ENCODE results near the gene SLC9A2. TPM values are rescaled to one million over a fixed set of nuclear protein-coding genes. Genes with fewer than 3 reads are reported as not detected.

Gene SLC9A2
- total and polyA plus RNA-seq, 4 experiments from 2014 or later: not detected

GRCh38 chr2:102663381-102663780 lies 44.0 kb downstream of the SLC9A2 start:
- intact Hi-C loops (cut with micrococcal nuclease): no loop called here
- Mint-ChIP-seq H3K36me3 (no peaks in the 10 kb centered on the region), H3K27ac (no peak overlapping the region), H3K9me3 (no peaks in the 10 kb centered on the region), H3K4me1 (peaks cover 0 to 12% (median 8%) of the 10 kb centered on the region in 4 donors), H3K4me3 (no peak overlapping the region), H3K27me3 (peaks cover 5 to 6% of the 10 kb centered on the region in 2 donors)
- ChIA-PET CTCF (ENCODE audit: partially characterized antibody) (no interaction called here), POLR2A (ENCODE audit: partially characterized antibody) (no interaction called here)
- Histone ChIP-seq H3K9me3 (ENCODE audit: control insufficient read depth in 1 of 2, low read length in 2 of 2) (no peaks in the 10 kb centered on the region), H3K27me3 (ENCODE audit: insufficient read depth, low read length) (no peaks in the 10 kb centered on the region), H3K27ac (ENCODE audit: low read depth, low read length) (no peak overlapping the region), H3K4me1 (ENCODE audit: insufficient read depth, low read length) (no peaks in the 10 kb centered on the region), H3K4me3 (ENCODE audit: low read length in 2 of 2) (no peak overlapping the region), H3K36me3 (ENCODE audit: insufficient read depth, low read length) (no peaks in the 10 kb centered on the region)
- no peak for DNase-seq

- no peak overlapping the region for H3K4me3 Mint-ChIP-seq
- H3K4me1 Mint-ChIP-seq: peaks cover 0 to 12% (median 8%) of the 10 kb centered on the region in 4 donors
- H3K36me3 ChIP-seq (ENCODE audit: insufficient read depth, low read length): no peaks in the 10 kb centered on the region
- H3K36me3 Mint-ChIP-seq: no peaks in the 10 kb centered on the region
- H3K27ac ChIP-seq (ENCODE audit: low read depth, low read length): no peak overlapping the region
- ChIA-PET CTCF (ENCODE audit: partially characterized antibody) (no interaction called here), POLR2A (ENCODE audit: partially characterized antibody) (no interaction called here)
- H3K4me1 ChIP-seq (ENCODE audit: insufficient read depth, low read length): no peaks in the 10 kb centered on the region
- peaks cover 10 to 11% of the 10 kb centered on the region in 2 donors for H3K27me3 Mint-ChIP-seq
- intact Hi-C loops (cut with micrococcal nuclease): no loop called here
- no peak overlapping the region for H3K4me3 ChIP-seq (ENCODE audit: low read length in 2 of 2)
- H3K27ac Mint-ChIP-seq: peak overlapping the region in 1 of 7 donors; percentile 14
- H3K27me3 ChIP-seq (ENCODE audit: insufficient read depth, low read length): peaks cover 5% of the 10 kb centered on the region
- H3K9me3 ChIP-seq (ENCODE audit: control insufficient read depth in 1 of 2, low read length in 2 of 2): no peaks in the 10 kb centered on the region
- no peak for DNase-seq
- H3K9me3 Mint-ChIP-seq: no peaks in the 10 kb centered on the region
These were observed 45.1 kb downstream of the SLC9A2 start for GRCh38 chr2:102664471-102664909.

GRCh38 chr2:102667072-102667471 lies 47.7 kb downstream of the SLC9A2 start:
- intact Hi-C loops (cut with micrococcal nuclease): no loop called here
- CTCF ChIA-PET (ENCODE audit: partially characterized antibody): interaction anchor here (1.3 kb wide), 1 partner anchor 12 kb away, joined by 3 read pairs; no protein-coding TSS in a partner anchor
- POLR2A ChIA-PET (ENCODE audit: partially characterized antibody): no interaction called here

GRCh38 chr2:102668171-102668570 lies 48.8 kb downstream of the SLC9A2 start:
- peaks cover 8 to 13% of the 10 kb centered on the region in 2 donors for H3K27me3 Mint-ChIP-seq
- intact Hi-C loops (cut with micrococcal nuclease): no loop called here
- no peak overlapping the region for H3K27ac ChIP-seq (ENCODE audit: low read depth, low read length)
- H3K4me3 Mint-ChIP-seq: no peak overlapping the region
- ChIA-PET POLR2A (ENCODE audit: partially characterized antibody) (no interaction called here), CTCF (ENCODE audit: partially characterized antibody) (no interaction called here)
- no peaks in the 10 kb centered on the region for H3K9me3 Mint-ChIP-seq
- DNase-seq: no peak
- no peak overlapping the region for H3K27ac Mint-ChIP-seq
- H3K4me3 ChIP-seq (ENCODE audit: low read length in 2 of 2): no peak overlapping the region
- no peaks in the 10 kb centered on the region for H3K4me1 ChIP-seq (ENCODE audit: insufficient read depth, low read length)
- peaks cover 5% of the 10 kb centered on the region for H3K27me3 ChIP-seq (ENCODE audit: insufficient read depth, low read length)
- H3K36me3 Mint-ChIP-seq: no peaks in the 10 kb centered on the region
- peaks cover 0 to 8% (median 3%) of the 10 kb centered on the region in 4 donors for H3K4me1 Mint-ChIP-seq
- no peaks in the 10 kb centered on the region for H3K9me3 ChIP-seq (ENCODE audit: control insufficient read depth in 1 of 2, low read length in 2 of 2)
- H3K36me3 ChIP-seq (ENCODE audit: insufficient read depth, low read length): no peaks in the 10 kb centered on the region

More at GRCh38 chr2:102667072-102667471, 47.7 kb downstream of the SLC9A2 start:
- no peaks in the 10 kb centered on the region for H3K36me3 Mint-ChIP-seq
- no peak overlapping the region for H3K27ac Mint-ChIP-seq
- H3K4me3 Mint-ChIP-seq: no peak overlapping the region
- H3K9me3 ChIP-seq (ENCODE audit: control insufficient read depth in 1 of 2, low read length in 2 of 2): no peaks in the 10 kb centered on the region
- H3K4me3 ChIP-seq (ENCODE audit: low read length in 2 of 2): no peak overlapping the region
- H3K4me1 Mint-ChIP-seq: peaks cover 0 to 12% (median 7%) of the 10 kb centered on the region in 4 donors
- no peaks in the 10 kb centered on the region for H3K36me3 ChIP-seq (ENCODE audit: insufficient read depth, low read length)
- no peak overlapping the region for H3K27ac ChIP-seq (ENCODE audit: low read depth, low read length)
- no peaks in the 10 kb centered on the region for H3K9me3 Mint-ChIP-seq
- no peak for DNase-seq
- peaks cover 6 to 13% of the 10 kb centered on the region in 2 donors for H3K27me3 Mint-ChIP-seq
- peaks cover 5% of the 10 kb centered on the region for H3K27me3 ChIP-seq (ENCODE audit: insufficient read depth, low read length)
- no peaks in the 10 kb centered on the region for H3K4me1 ChIP-seq (ENCODE audit: insufficient read depth, low read length)

GRCh38 chr2:102669401-102669800 lies 50.0 kb downstream of the SLC9A2 start:
- no peak overlapping the region for H3K27ac ChIP-seq (ENCODE audit: low read depth, low read length)
- DNase-seq: no peak
- Mint-ChIP-seq H3K27me3 (peaks cover 8 to 13% of the 10 kb centered on the region in 2 donors), H3K36me3 (no peaks in the 10 kb centered on the region), H3K4me1 (peaks cover 0 to 5% (median under 1%) of the 10 kb centered on the region in 4 donors), H3K4me3 (no peak overlapping the region), H3K27ac (no peak overlapping the region), H3K9me3 (no peaks in the 10 kb centered on the region)
- ChIA-PET CTCF (ENCODE audit: partially characterized antibody) (no interaction called here), POLR2A (ENCODE audit: partially characterized antibody) (no interaction called here)
- peaks cover 5% of the 10 kb centered on the region for H3K27me3 ChIP-seq (ENCODE audit: insufficient read depth, low read length)
- H3K4me3 ChIP-seq (ENCODE audit: low read length in 2 of 2): no peak overlapping the region
- no peaks in the 10 kb centered on the region for H3K36me3 ChIP-seq (ENCODE audit: insufficient read depth, low read length)
- no peaks in the 10 kb centered on the region for H3K4me1 ChIP-seq (ENCODE audit: insufficient read depth, low read length)
- intact Hi-C loops (cut with micrococcal nuclease): no loop called here
- H3K9me3 ChIP-seq (ENCODE audit: control insufficient read depth in 1 of 2, low read length in 2 of 2): no peaks in the 10 kb centered on the region

GRCh38 chr2:102672107-102672776 lies 52.9 kb downstream of the SLC9A2 start:
- CTCF ChIA-PET (ENCODE audit: partially characterized antibody): no interaction called here
- no peaks in the 10 kb centered on the region for H3K4me1 ChIP-seq (ENCODE audit: insufficient read depth, low read length)
- no peaks in the 10 kb centered on the region for H3K9me3 ChIP-seq (ENCODE audit: control insufficient read depth in 1 of 2, low read length in 2 of 2)
- DNase-seq: no peak
- no peak overlapping the region for H3K4me3 Mint-ChIP-seq
- H3K9me3 Mint-ChIP-seq: no peaks in the 10 kb centered on the region
- H3K4me1 Mint-ChIP-seq: no peaks in the 10 kb centered on the region
- H3K36me3 ChIP-seq (ENCODE audit: insufficient read depth, low read length): no peaks in the 10 kb centered on the region
- intact Hi-C loops (cut with micrococcal nuclease): no loop called here
- H3K36me3 Mint-ChIP-seq: no peaks in the 10 kb centered on the region
- peaks cover 5% of the 10 kb centered on the region for H3K27me3 ChIP-seq (ENCODE audit: insufficient read depth, low read length)
- POLR2A ChIA-PET (ENCODE audit: partially characterized antibody): no interaction called here
- no peak overlapping the region for H3K4me3 ChIP-seq (ENCODE audit: low read length in 2 of 2)
- no peak overlapping the region for H3K27ac Mint-ChIP-seq
- no peak overlapping the region for H3K27ac ChIP-seq (ENCODE audit: low read depth, low read length)
- peaks cover 9 to 21% of the 10 kb centered on the region in 2 donors for H3K27me3 Mint-ChIP-seq

GRCh38 chr2:102674370-102674769 lies 55.0 kb downstream of the SLC9A2 start:
- H3K4me3 ChIP-seq (ENCODE audit: low read length in 2 of 2): no peak overlapping the region
- peaks cover 9 to 24% of the 10 kb centered on the region in 2 donors for H3K27me3 Mint-ChIP-seq
- peaks cover under 1% of the 10 kb centered on the region for H3K27me3 ChIP-seq (ENCODE audit: insufficient read depth, low read length)
- CTCF ChIA-PET (ENCODE audit: partially characterized antibody): no interaction called here
- no peaks in the 10 kb centered on the region for H3K36me3 ChIP-seq (ENCODE audit: insufficient read depth, low read length)
- no peak overlapping the region for H3K4me3 Mint-ChIP-seq
- no peaks in the 10 kb centered on the region for H3K9me3 ChIP-seq (ENCODE audit: control insufficient read depth in 1 of 2, low read length in 2 of 2)
- DNase-seq: no peak
- no peak overlapping the region for H3K27ac Mint-ChIP-seq
- no peaks in the 10 kb centered on the region for H3K36me3 Mint-ChIP-seq
- POLR2A ChIA-PET (ENCODE audit: partially characterized antibody): no interaction called here
- H3K4me1 Mint-ChIP-seq: no peaks in the 10 kb centered on the region
- no peaks in the 10 kb centered on the region for H3K9me3 Mint-ChIP-seq
- intact Hi-C loops (cut with micrococcal nuclease): no loop called here
- H3K27ac ChIP-seq (ENCODE audit: low read depth, low read length): no peak overlapping the region
- H3K4me1 ChIP-seq (ENCODE audit: insufficient read depth, low read length): no peaks in the 10 kb centered on the region
